Liver (tissue), 3 donors: ENCODE data around the gene RNF4.

Experiments used
- ATF3 ChIP-seq: IDR thresholded peaks from 2 replicates; pipeline ENCODE4 v1.6.1; 2016; ENCODE audit warnings: antibody characterized with exemption
- CTCF ChIP-seq: fragments of 150-350 bp; IDR thresholded peaks from 2 replicates; pipeline ENCODE4 v1.5.1; 2017; ENCODE audit warnings: improper control_type of control experiment, low read depth, low read length; ENCODE audit not compliant: missing input control
- JUND ChIP-seq, 2 donors: IDR thresholded peaks; 2 replicates each; pipeline ENCODE4 v1.6.1; 2016; ENCODE audit warnings: antibody characterized with exemption in 2 of 2
- MAX ChIP-seq: IDR thresholded peaks from 2 replicates; pipeline ENCODE4 v1.6.1; 2016; ENCODE audit warnings: antibody characterized with exemption
- donor health status: healthy.
- donor health status: healthy.

- no peak for TF ChIP-seq CTCF
- TF ChIP-seq JUND (IDR thresholded peaks at IDR 0.05) = no peak
- no peak for TF ChIP-seq ATF3
- no peak for TF ChIP-seq MAX
Measured at GRCh38 chr4:2419814-2420213, 49.1 kb upstream of the RNF4 start.
